Measurements from ENCODE around the gene TBX10.

- TF ChIP-seq POLR2A (IDR thresholded peaks at IDR 0.05) (no peak), EP300 (IDR thresholded peaks at IDR 0.05) (no peak)
- TF ChIP-seq, protein P1, sequence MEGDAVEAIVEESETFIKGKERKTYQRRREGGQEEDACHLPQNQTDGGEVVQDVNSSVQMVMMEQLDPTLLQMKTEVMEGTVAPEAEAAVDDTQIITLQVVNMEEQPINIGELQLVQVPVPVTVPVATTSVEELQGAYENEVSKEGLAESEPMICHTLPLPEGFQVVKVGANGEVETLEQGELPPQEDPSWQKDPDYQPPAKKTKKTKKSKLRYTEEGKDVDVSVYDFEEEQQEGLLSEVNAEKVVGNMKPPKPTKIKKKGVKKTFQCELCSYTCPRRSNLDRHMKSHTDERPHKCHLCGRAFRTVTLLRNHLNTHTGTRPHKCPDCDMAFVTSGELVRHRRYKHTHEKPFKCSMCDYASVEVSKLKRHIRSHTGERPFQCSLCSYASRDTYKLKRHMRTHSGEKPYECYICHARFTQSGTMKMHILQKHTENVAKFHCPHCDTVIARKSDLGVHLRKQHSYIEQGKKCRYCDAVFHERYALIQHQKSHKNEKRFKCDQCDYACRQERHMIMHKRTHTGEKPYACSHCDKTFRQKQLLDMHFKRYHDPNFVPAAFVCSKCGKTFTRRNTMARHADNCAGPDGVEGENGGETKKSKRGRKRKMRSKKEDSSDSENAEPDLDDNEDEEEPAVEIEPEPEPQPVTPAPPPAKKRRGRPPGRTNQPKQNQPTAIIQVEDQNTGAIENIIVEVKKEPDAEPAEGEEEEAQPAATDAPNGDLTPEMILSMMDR (IDR thresholded peaks at IDR 0.05) = no peak
Observed at GRCh38 chr11:67644042-67644441, 4.5 kb upstream of the TBX10 start.
